HG03439 (cell line): ENCODE measurements around the gene HMGN3.
"Not testable (repeated sequence)": the region's sequence is repeated elsewhere in the genome, so short reads cannot be mapped to it uniquely, and the experiment has no call there.

ENCODE experiments used
- ATAC-seq: cut with Tn5 transposase; IDR thresholded peaks from one replicate; pipeline ENCODE4 v1.9.1; 2021; ENCODE audit warnings: mild to moderate bottlenecking, moderate library complexity; ENCODE audit not compliant: unreplicated experiment

Gene HMGN3

DNA sequence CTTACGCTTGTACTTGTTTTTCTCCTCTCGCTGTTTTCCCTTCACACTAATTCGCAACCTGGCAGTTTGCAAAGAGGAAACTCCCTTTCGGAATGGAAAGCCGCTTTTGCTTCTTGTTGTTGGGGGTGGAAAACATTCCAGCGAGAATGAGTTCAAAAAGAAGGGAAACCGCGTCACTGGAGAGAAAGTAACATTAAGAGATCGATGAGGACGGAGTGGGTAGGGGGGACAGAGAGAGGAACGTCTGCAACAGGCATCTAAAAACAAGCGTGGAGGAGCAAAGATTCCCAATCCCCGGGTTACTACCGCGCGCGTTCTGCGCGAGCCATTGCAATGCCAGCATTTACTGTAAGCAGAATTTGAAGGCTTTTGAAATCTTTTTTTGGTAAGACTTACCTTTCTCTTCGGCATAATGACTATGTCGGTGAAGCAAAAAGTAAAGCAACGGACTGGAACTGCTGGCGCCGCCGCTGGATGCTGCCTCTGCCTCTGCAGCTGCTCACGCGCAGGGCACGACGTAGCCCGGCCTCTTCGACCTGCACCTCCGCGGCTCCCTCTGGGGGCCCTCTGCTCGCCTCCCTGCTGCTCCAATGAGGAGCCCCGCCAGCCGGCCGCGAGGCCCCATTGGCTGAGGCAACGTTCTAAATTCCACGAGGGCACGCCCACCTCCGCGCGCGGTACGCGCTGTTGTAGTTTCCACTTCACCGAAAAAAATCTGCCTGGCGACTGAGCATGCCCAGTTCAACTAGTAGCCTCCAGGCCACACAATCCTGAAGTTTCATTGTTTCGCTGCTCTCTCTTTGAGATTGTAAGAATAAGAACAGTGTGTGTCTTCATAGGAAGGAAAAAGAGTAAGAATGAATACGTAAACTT is at the start of gene HMGN3:
Gene HMGN3, minus strand, starts transcription at position 533 of the 873 bp plus-strand sequence.
- peak; percentile 96 for ATAC-seq

DNA sequence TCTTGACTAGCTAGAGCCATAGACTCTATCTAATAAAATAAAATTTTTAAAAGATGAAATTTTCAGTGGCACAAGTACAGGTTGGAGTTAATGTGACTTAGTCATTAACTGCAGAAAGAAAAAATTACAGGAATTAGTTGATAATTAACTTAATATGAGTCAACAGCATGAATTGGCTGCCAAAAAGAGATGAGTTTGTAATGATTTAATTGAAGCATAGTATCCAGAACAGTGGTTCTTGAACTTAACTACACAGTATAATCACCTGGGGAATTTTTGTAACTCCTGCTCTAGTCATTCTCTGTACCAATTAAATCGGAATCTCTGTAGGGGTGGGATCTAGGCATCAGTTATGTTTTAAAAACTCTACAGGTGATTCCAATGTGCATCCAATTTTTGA is 46.3 kb upstream of the HMGN3 start:
- no peak for ATAC-seq

- ATAC-seq, result no peak
These were observed 42.6 kb upstream of the HMGN3 start for GRCh38 chr6:79277109-79277508.

GRCh38 chr6:79269877-79270276 is 35.4 kb upstream of the HMGN3 start:
- no peak for ATAC-seq

- ATAC-seq, result no peak
These were observed 32.6 kb upstream of the HMGN3 start for GRCh38 chr6:79267128-79267527.

DNA sequence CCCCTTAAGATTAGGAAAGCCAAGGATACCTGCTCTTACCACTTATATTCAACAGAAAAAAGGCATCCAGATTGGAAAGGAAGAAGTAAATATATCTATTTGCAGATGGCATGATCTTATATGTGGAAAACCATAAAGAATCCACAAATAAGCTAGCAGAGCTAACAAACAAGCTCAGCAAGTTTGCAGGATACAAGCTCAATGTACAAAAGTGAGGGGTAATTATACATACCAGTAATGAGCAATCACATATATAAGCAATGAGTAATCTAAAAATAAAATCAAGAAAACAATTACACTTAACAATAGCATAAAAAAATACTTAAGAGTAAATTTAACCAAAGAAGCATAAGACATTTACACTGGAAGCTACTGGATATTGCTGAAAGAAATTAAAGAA is 31.6 kb upstream of the HMGN3 start:
- no peak for ATAC-seq

- no peak for ATAC-seq
These were observed 28.9 kb upstream of the HMGN3 start for GRCh38 chr6:79263359-79263758.

DNA sequence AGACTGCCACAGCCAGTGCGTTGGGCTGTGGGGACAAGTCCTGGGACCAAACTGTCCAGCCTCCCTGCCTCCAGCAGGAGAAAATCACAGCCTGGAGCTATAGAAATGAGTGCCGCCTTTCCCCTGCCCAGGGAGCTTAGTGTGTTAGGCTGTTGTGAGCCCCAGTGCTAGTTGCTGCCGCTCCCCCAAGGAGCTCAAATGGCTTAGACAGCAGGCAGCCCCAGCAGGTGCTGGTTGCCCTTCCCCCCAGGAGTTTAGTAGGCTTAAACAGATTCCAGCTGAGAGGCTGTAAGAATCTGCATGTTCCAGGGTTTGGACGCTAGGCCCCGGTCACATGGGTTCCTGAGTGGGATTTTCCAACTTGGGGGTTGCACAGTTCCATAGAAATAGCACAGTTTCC is 27.2 kb upstream of the HMGN3 start:
- ATAC-seq, result no peak

GRCh38 chr6:79260772-79261171 is 26.3 kb upstream of the HMGN3 start:
- ATAC-seq, result no peak

- no peak for ATAC-seq
These were observed 23.1 kb upstream of the HMGN3 start for GRCh38 chr6:79257381-79258205.

DNA sequence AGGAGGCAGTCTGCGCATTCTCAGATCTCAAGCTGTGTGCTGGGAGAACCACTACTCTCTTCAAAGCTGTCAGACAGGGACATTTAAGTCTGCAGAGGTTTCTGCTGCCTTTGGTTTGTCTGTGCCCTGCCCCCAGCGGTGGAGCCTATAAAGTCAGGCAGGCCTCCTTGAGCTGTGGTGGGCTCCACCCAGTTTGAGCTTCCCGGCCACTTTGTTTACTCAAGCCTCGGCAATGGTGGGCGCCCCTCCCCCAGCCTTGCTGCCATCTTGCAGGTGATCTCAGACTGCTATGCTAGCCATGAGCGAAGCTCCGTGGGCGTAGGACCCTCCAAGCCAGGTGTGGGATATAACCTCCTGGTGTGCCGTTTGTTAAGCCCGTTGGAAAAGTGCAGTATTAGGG is 22.3 kb upstream of the HMGN3 start:
- not testable (repeated sequence) for ATAC-seq

GRCh38 chr6:79255086-79255485 is 20.6 kb upstream of the HMGN3 start:
- not testable (repeated sequence) for ATAC-seq

- no peak for ATAC-seq
These were observed 16.1 kb upstream of the HMGN3 start for GRCh38 chr6:79250559-79250958.

- ATAC-seq, result peak; percentile 80
These were observed 15.6 kb upstream of the HMGN3 start for GRCh38 chr6:79250107-79250514.

- ATAC-seq, result no peak
These were observed 14.7 kb upstream of the HMGN3 start for GRCh38 chr6:79249136-79249535.

DNA sequence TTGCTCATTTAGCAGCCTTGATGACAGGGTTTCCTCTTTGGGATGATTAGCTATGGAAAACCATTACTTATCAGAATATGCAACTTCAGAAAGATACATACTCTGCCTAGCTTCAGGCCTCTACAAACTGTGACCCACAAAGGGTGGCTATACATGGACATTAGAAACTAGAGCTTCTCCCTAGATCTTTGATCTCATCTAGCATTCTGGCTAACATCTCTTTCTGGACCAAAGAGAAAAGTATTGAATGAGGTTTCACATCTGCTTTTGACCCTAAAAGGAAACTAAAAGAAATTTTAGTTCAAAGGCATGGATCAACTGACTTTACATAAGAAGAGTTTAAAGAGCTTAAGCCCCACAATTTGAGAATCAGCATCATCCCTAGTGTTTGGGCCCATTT is 12.4 kb upstream of the HMGN3 start:
- peak; percentile 71 for ATAC-seq

DNA sequence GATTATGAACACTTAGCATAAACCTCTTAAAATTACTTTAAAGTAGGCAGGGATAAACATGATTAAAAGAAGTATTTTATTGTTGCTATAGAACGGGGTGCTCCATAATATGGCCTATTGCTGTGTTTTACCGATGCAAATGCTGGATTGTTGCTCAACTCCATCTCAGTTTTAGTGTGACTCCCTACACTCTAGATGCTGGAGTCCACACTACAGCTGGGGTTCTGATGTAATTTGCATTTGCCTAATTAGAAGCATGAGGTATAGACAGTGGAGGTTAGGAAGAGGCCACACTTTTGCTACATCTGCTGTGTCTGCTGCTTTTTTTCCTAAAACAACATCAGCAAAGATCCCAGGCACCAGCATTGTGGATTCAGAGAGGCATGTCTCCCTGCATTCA is 6.7 kb upstream of the HMGN3 start:
- no peak for ATAC-seq

GRCh38 chr6:79240509-79240908 is 6.0 kb upstream of the HMGN3 start:
- no peak for ATAC-seq

DNA sequence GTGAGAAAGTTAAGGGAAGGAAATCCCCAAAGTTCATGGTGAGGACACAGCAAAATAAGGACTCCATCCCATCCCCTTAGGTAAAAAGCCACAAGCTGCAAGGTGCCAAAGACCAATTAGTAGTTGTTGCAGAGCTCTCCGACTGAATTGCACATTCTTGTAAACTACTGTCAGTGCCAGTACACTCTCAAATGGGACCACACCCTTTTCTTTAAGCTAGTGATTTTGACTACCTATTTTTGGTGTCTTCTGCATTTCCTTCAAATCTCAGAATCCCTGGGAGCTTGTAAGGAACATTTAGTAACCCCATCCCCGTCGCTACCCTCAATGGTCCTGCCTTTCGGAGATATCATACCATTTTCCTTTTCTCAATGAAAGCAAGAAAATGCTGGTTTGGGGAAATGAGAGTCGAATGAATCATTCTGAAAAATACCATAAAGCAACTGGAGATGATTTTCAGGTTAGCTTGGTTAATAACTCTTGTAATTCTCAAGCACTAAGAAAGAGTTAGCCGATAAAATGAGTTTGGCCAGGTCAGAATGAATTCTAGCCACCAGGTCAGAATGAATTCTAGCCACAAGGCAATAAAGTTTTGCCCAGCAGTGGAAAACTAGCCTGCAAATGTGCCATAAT is 5.2 kb upstream of the HMGN3 start:
- ATAC-seq, result peak; percentile 57

DNA sequence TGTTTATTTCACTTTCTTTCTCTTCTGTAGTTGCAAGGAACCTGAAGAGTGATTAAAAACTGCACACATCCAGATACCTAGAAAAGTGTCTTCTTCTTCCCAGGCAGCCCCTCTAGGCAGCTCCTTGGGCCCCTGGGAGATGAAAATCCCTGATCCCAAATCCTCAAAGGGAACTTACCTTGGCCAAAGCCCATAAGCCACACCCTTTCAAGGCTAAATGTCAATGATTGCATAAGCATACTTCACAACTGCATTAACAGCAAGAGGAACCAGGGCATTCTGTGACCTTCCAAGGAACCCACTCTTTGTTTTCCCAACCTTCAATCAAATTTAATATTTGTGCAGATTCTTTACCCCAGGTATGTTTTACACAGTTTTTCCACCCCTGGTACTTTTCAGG is 4.4 kb upstream of the HMGN3 start:
- ATAC-seq, result no peak

GRCh38 chr6:79236711-79237110 is 2.2 kb upstream of the HMGN3 start:
- ATAC-seq, result no peak
